OCI-LY7 (cell line): Measurements from ENCODE around the gene WDFY3.

Source experiments
- CTCF ChIP-seq: fragments of 200-600 bp; sonication (generic); conservative IDR thresholded peaks from 2 replicates; pipeline ENCODE4 v1.5.1; 2014; ENCODE audit warnings: mild to moderate bottlenecking, antibody characterized with exemption, low read length, moderate library complexity, mixed read lengths
- EZH2phosphoT487 ChIP-seq: fragments of 200-600 bp; sonication (generic); IDR thresholded peaks from 2 replicates; pipeline ENCODE4 v1.6.1; 2018; ENCODE audit warnings: low read depth, borderline replicate concordance, mild to moderate bottlenecking, mixed run types, antibody characterized with exemption, low read length, moderate library complexity, mixed read lengths

GRCh38 chr4:84710548-84710947, 255.9 kb downstream of the WDFY3 start:
- TF ChIP-seq CTCF (no peak), EZH2phosphoT487 (no peak)
